Subcutaneous abdominal adipose tissue (tissue), 5 donors: ENCODE results near the gene CMTM3.
"Not testable (repeated sequence)": the region's sequence is repeated elsewhere in the genome, so short reads cannot be mapped to it uniquely, and the experiment has no call there.

Experiments used
- H3K27ac ChIP-seq: one replicate; pipeline ENCODE4 v1.7.0; 2013; ENCODE audit warnings: low read depth, mild to moderate bottlenecking, inconsistent platforms, low read length, moderate library complexity
- H3K27me3 ChIP-seq, 5 donors: one replicate each; pipeline ENCODE4 v1.7.0; 2013; ENCODE audit warnings: low read length in 5 of 5, inconsistent platforms in 1 of 5; ENCODE audit not compliant: control insufficient read depth in 5 of 5, insufficient read depth in 4 of 5
- H3K36me3 ChIP-seq, 5 donors: one replicate each; pipeline ENCODE4 v1.7.0; 2013; ENCODE audit warnings: low read length in 5 of 5; ENCODE audit not compliant: control insufficient read depth in 5 of 5, insufficient read depth in 5 of 5
- H3K4me1 ChIP-seq, 5 donors: one replicate each; pipeline ENCODE4 v1.7.0; 2013; ENCODE audit warnings: low read length in 5 of 5, mild to moderate bottlenecking in 3 of 5, moderate library complexity in 1 of 5; ENCODE audit not compliant: control insufficient read depth in 5 of 5, insufficient read depth in 5 of 5
- H3K4me3 ChIP-seq, 5 donors: one replicate each; pipeline ENCODE4 v1.7.0; 2013; ENCODE audit warnings: low read length in 5 of 5, low read depth in 1 of 5
- H3K9ac ChIP-seq, 5 donors: one replicate each; pipeline ENCODE4 v1.7.0; 2013; ENCODE audit warnings: low read length in 5 of 5, mild to moderate bottlenecking in 4 of 5, moderate library complexity in 3 of 5
- H3K9me3 ChIP-seq, 5 donors: one replicate each; pipeline ENCODE4 v1.7.0; 2013; ENCODE audit warnings: low read length in 5 of 5; ENCODE audit not compliant: control insufficient read depth in 5 of 5
- donor health status: healthy.
- donor health status: healthy.
- donor health status: healthy.
- donor health status: healthy.
- donor health status: healthy.

The CMTM3 gene

GRCh38 chr16:66608241-66609138, 4.0 kb downstream of the CMTM3 start:
- Histone ChIP-seq H3K27ac (no peak overlapping the region), H3K9me3 (no peaks in the 10 kb centered on the region), H3K4me3 (no peak overlapping the region), H3K27me3 (no peaks in the 10 kb centered on the region), H3K4me1 (peaks cover 12 to 40% (median 31%) of the 10 kb centered on the region in 5 donors), H3K9ac (peak overlapping the region in 2 of 5 donors; percentile 8 to 11), H3K36me3 (peaks cover 0 to 53% (median 47%) of the 10 kb centered on the region in 5 donors)

- peaks cover 0 to 58% (median 50%) of the 10 kb centered on the region in 5 donors for H3K36me3 ChIP-seq
- no peak overlapping the region for H3K27ac ChIP-seq
- no peaks in the 10 kb centered on the region for H3K9me3 ChIP-seq
- H3K4me1 ChIP-seq, result peaks cover 7 to 36% (median 26%) of the 10 kb centered on the region in 5 donors
- no peak overlapping the region for H3K9ac ChIP-seq
- H3K27me3 ChIP-seq, result no peaks in the 10 kb centered on the region
- H3K4me3 ChIP-seq, result no peak overlapping the region
Observed at GRCh38 chr16:66609139-66609510, 4.6 kb downstream of the CMTM3 start.

GRCh38 chr16:66610111-66610820, 5.8 kb downstream of the CMTM3 start:
- Histone ChIP-seq H3K9ac (no peak overlapping the region), H3K4me1 (peaks cover 7 to 37% (median 26%) of the 10 kb centered on the region in 5 donors), H3K27ac (no peak overlapping the region), H3K9me3 (no peaks in the 10 kb centered on the region), H3K36me3 (peaks cover 0 to 63% (median 54%) of the 10 kb centered on the region in 5 donors), H3K4me3 (no peak overlapping the region), H3K27me3 (no peaks in the 10 kb centered on the region)

GRCh38 chr16:66611911-66612310, 7.4 kb downstream of the CMTM3 start:
- H3K9ac ChIP-seq, H3K27ac ChIP-seq, H3K27me3 ChIP-seq, H3K9me3 ChIP-seq, H3K4me3 ChIP-seq: not testable (repeated sequence)
- Histone ChIP-seq H3K36me3 (peaks cover 0 to 63% (median 54%) of the 10 kb centered on the region in 5 donors), H3K4me1 (peaks cover 5 to 23% (median 15%) of the 10 kb centered on the region in 5 donors)

- Histone ChIP-seq H3K36me3 (peaks cover 0 to 63% (median 54%) of the 10 kb centered on the region in 5 donors), H3K4me3 (no peak overlapping the region), H3K27ac (no peak overlapping the region), H3K9me3 (no peaks in the 10 kb centered on the region), H3K9ac (no peak overlapping the region), H3K4me1 (peaks cover 5 to 20% (median 12%) of the 10 kb centered on the region in 5 donors), H3K27me3 (no peaks in the 10 kb centered on the region)
Observed at GRCh38 chr16:66612422-66612821, 7.9 kb downstream of the CMTM3 start.

- Histone ChIP-seq H3K27me3 (no peaks in the 10 kb centered on the region), H3K36me3 (peaks cover 0 to 52% (median 47%) of the 10 kb centered on the region in 5 donors), H3K27ac (no peak overlapping the region), H3K9ac (peak overlapping the region in 1 of 5 donors; percentile 5), H3K4me3 (no peak overlapping the region), H3K9me3 (no peaks in the 10 kb centered on the region), H3K4me1 (peaks cover 0 to 24% (median 13%) of the 10 kb centered on the region in 5 donors)
Observed at GRCh38 chr16:66614161-66614802, 9.8 kb downstream of the CMTM3 start.

GRCh38 chr16:66616169-66616568, 11.7 kb downstream of the CMTM3 start:
- Histone ChIP-seq H3K36me3 (peaks cover 0 to 33% (median 29%) of the 10 kb centered on the region in 5 donors), H3K27ac (no peak overlapping the region), H3K9me3 (no peaks in the 10 kb centered on the region), H3K27me3 (no peaks in the 10 kb centered on the region), H3K9ac (peak overlapping the region in 1 of 5 donors; percentile 32), H3K4me3 (no peak overlapping the region), H3K4me1 (peaks cover 0 to 28% (median 14%) of the 10 kb centered on the region in 5 donors)

GRCh38 chr16:66616592-66616991, 12.1 kb downstream of the CMTM3 start:
- Histone ChIP-seq H3K9me3 (no peaks in the 10 kb centered on the region), H3K27me3 (no peaks in the 10 kb centered on the region), H3K4me3 (no peak overlapping the region), H3K9ac (peak overlapping the region in 1 of 5 donors; percentile 32), H3K4me1 (peaks cover 0 to 28% (median 14%) of the 10 kb centered on the region in 5 donors), H3K27ac (no peak overlapping the region), H3K36me3 (peaks cover 0 to 28% (median 24%) of the 10 kb centered on the region in 5 donors)

GRCh38 chr16:66617010-66617434, 12.5 kb downstream of the CMTM3 start:
- H3K4me1 ChIP-seq, result peaks cover 0 to 30% (median 15%) of the 10 kb centered on the region in 5 donors
- no peaks in the 10 kb centered on the region for H3K9me3 ChIP-seq
- no peak overlapping the region for H3K9ac ChIP-seq
- H3K36me3 ChIP-seq, result peaks cover 0 to 27% (median 23%) of the 10 kb centered on the region in 5 donors
- no peaks in the 10 kb centered on the region for H3K27me3 ChIP-seq
- H3K27ac ChIP-seq, result no peak overlapping the region
- no peak overlapping the region for H3K4me3 ChIP-seq
